Heart left ventricle (tissue), 16 donors: Measurements from ENCODE around the gene ESYT2. TPM values are rescaled to one million over a fixed set of nuclear protein-coding genes. Genes with fewer than 3 reads are reported as not detected.

Experiments used
- ATAC-seq, 4 donors: fragments of 200-7000 bp; cut with Tn5 transposase; one replicate each; pipeline ENCODE4 v1.9.1; 2020 to 2022; ENCODE audit warnings: moderate library complexity in 4 of 4, mild to moderate bottlenecking in 3 of 4, moderate number of reproducible peaks in 1 of 4
- DNase-seq, 5 donors: peaks; one replicate each; pipeline ENCODE4 v3.0.0-alpha.2; 2020
- H3K27ac ChIP-seq, 12 donors: fragments of 200-600 bp; sonication (generic) in 4 of 12; one replicate each; pipeline versions ENCODE4 v1.5.0 to v1.8.0; 2016 to 2022; ENCODE audit warnings: mild to moderate bottlenecking in 2 of 12
- H3K27me3 ChIP-seq, 9 donors: fragments of 200-600 bp; sonication (generic) in 2 of 9; one replicate each; pipeline versions ENCODE4 v1.5.1 to v1.8.0; 2016 to 2022; ENCODE audit warnings: mild to moderate bottlenecking in 3 of 9
- H3K36me3 ChIP-seq, 9 donors: fragments of 200-600 bp; sonication (generic) in 2 of 9; one replicate each; pipeline versions ENCODE4 v1.5.0 to v1.8.0; 2018 to 2022; ENCODE audit warnings: mild to moderate bottlenecking in 2 of 9
- H3K4me1 ChIP-seq, 12 donors: fragments of 200-600 bp; sonication (generic) in 4 of 12; one replicate each; pipeline versions ENCODE4 v1.5.0 to v1.8.0; 2016 to 2022; ENCODE audit warnings: mild to moderate bottlenecking in 3 of 12
- H3K4me3 ChIP-seq, 12 donors: fragments of 200-600 bp; sonication (generic) in 4 of 12; one replicate each; pipeline versions ENCODE4 v1.5.0 to v1.8.0; 2017 to 2022; ENCODE audit warnings: mild to moderate bottlenecking in 9 of 12, moderate library complexity in 4 of 12
- H3K9me3 ChIP-seq, 12 donors: fragments of 200-600 bp; sonication (generic) in 4 of 12; one replicate each; pipeline versions ENCODE4 v1.5.0 to v1.8.0; 2016 to 2022; ENCODE audit warnings: mild to moderate bottlenecking in 1 of 12
- POLR2A ChIP-seq, 2 donors: fragments of 450-650 bp; IDR thresholded peaks; one replicate each; pipeline ENCODE4 v1.6.1; 2017; ENCODE audit warnings: antibody characterized with exemption in 2 of 2, mild to moderate bottlenecking in 2 of 2, moderate library complexity in 2 of 2
- whole genome bisulfite sequencing, 4 donors: extraction: QIAGEN DNeasy Blood & Tissue Kit in 2 of 4; methylation state at CpG; one replicate each; pipeline versions ENCODE4 v1.1.5 to v1.1.7; 2013 to 2018; 5-methylcytosine and 5-hydroxymethylcytosine counted together
- intact Hi-C, 10 donors: fragments of 100-400 bp; cut with DNase I; formaldehyde crosslinking; loops; one replicate each; pipeline versions ENCODE4 v1.11.1 to v1.14.2; 2022
- polyA plus RNA-seq, 2 donors: library from polyadenylated mRNA; stranded (reverse); fragments of 200-250 nt; gene quantifications; one replicate each; pipeline ENCODE4 v1.2.3, GENCODE V29; 2013
- total RNA-seq, 9 donors: library from RNA; depleted of rRNA in 2 of 9; stranded (reverse); fragments of >200 nt in 2 of 9; fragmentation: NEBNext Ultra II Directional in 3 of 9; extraction: Animal tissue kit (Norgen Biotek cat#: 25700) in 3 of 9; gene quantifications; one replicate each; pipeline versions ENCODE4 v1.1.0 to v1.2.4, GENCODE V29; 2016 to 2023
- TF ChIP-seq, protein P1 (sequence below), 12 donors: fragments of 200-600 bp; sonication (generic) in 4 of 12; IDR thresholded peaks; one replicate each; pipeline versions ENCODE4 v1.5.0 to v1.8.0; 2018 to 2022; ENCODE audit warnings: antibody characterized with exemption in 12 of 12, mild to moderate bottlenecking in 5 of 12
- donor health status: ischemic (EF 13 %, LVEDD 7.1; RV severe dilation, severe dysfunction).
- donor health status: healthy with polysubstance abuse.
- donor health status: DM: no; HTN: yes; CAD: no.
- donor health status: DM: no; HTN: no; CAD: no.
- donor health status: ischemic (EF 25% LVEDD 6.9; RV normal size, moderate dysfunction).
- donor health status: ischemic (EF 25% LVEDD 5.7; RV mildly dilated, moderate dysfunction).
- donor health status: healthy.
- donor health status: DM: yes; HTN: yes; CAD: no.
- donor health status: ischemic (EF 35%, LVEDD 5.7; RV mildly dilated, moderate dysfunction).
- donor health status: nonischemic (EF 11% LVEDD 7.7; RV severe dilation, severe dysfunction).
- donor health status: DM: yes; HTN: yes; CAD: no.
- donor health status: PGD.
- donor health status: ischemic (EF 29% LVEDD 5.4; RV normal size, mild dysfunction).
- donor health status: nonischemic (EF 23%, LVEDD 6.1; RV moderate dilation, normal function).

Gene ESYT2
- total and polyA plus RNA-seq, 11 donors: 16.2 to 91.8 (median 49.8) TPM

DNA sequence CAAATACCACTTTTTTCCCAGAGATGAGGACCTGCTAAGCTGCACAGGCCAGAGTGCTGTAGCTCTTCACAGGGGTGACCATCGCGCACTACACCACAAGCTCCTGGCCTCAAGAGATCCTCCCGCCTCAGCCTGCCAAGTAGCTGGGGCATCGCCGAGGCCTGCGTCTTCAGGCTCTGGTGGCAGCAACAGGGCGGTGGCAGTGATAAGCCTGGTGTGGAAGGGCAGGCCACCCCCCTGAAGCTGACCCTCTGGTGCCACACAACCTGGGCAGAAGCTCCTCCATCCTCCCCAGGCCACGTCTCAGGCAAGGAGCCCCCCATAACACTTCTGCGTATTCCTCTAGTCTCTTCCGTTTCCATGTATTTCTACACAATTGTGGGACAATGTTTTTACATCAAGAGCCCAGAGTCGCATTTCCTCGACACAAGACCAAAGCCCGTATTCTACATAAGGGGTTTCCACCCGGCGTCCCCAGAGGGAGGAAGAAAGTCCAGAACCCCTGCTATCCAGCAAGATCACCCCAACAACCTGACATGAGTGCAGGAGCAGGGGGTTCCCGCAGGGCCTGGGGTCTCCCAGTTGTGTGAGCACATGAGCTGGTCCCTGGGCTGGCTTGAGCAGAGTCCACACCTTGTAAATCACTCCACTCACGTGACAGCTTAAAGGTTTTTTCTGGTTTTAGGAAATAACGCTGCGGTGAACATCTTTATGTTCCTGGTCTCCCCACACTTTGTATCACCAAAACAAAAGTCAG is 87.1 kb downstream of the ESYT2 start:
- TF ChIP-seq, protein P1, sequence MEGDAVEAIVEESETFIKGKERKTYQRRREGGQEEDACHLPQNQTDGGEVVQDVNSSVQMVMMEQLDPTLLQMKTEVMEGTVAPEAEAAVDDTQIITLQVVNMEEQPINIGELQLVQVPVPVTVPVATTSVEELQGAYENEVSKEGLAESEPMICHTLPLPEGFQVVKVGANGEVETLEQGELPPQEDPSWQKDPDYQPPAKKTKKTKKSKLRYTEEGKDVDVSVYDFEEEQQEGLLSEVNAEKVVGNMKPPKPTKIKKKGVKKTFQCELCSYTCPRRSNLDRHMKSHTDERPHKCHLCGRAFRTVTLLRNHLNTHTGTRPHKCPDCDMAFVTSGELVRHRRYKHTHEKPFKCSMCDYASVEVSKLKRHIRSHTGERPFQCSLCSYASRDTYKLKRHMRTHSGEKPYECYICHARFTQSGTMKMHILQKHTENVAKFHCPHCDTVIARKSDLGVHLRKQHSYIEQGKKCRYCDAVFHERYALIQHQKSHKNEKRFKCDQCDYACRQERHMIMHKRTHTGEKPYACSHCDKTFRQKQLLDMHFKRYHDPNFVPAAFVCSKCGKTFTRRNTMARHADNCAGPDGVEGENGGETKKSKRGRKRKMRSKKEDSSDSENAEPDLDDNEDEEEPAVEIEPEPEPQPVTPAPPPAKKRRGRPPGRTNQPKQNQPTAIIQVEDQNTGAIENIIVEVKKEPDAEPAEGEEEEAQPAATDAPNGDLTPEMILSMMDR (IDR thresholded peaks at IDR 0.05): no peak
- TF ChIP-seq POLR2A (IDR thresholded peaks at IDR 0.05): no peak
- no peaks in the 10 kb centered on the region for H3K9me3 ChIP-seq
- ATAC-seq (no peak), DNase-seq (no peak)
- H3K27me3 ChIP-seq: no peaks in the 10 kb centered on the region
- H3K4me3 ChIP-seq: no peak overlapping the region
- peaks cover 4 to 100% (median 97%) of the 10 kb centered on the region in 9 donors for H3K36me3 ChIP-seq
- 91 to 96% (median 95%) methylated on average over 16 to 19 of the region's 19 CpGs for WGBS, 4 donors
- intact Hi-C loops: no loop called here
- peaks cover 0 to 16% (median 0%) of the 10 kb centered on the region in 12 donors for H3K4me1 ChIP-seq
- H3K27ac ChIP-seq: peak overlapping the region in 1 of 12 donors; percentile 75

DNA sequence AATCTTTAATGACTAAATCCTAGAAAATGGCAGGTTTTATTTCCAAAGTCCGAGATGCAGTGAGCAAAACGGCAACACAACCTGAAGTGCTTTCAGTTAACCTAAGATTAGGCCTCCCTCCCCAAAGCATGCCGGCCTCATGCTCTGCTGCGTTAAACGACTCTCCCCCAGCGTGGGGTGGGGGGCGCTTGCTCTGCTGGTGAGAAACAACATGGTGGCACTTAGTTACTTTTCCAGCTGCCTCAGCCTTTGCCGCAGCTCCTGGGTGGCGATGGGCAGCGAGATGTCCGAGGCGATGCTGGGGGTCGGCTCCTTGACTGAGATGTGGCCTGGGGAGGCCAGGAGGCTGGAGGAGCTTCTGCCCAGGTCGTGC is 88.0 kb downstream of the ESYT2 start:
- 90 to 92% (median 91%) methylated on average over 14 of the region's 14 CpGs for WGBS, 4 donors
- no peaks in the 10 kb centered on the region for H3K27me3 ChIP-seq
- H3K9me3 ChIP-seq: no peaks in the 10 kb centered on the region
- intact Hi-C loops: no loop called here
- peak overlapping the region in 2 of 12 donors; percentile 16 to 75 for H3K27ac ChIP-seq
- TF ChIP-seq, protein P1 (IDR thresholded peaks at IDR 0.05): no peak
- no peak for TF ChIP-seq POLR2A (IDR thresholded peaks at IDR 0.05)
- H3K4me3 ChIP-seq: no peak overlapping the region
- H3K4me1 ChIP-seq: peaks cover 0 to 16% (median 0%) of the 10 kb centered on the region in 12 donors
- peak in 1 of 4 donors; percentile 11 for ATAC-seq
- no peak for DNase-seq
- peaks cover 4 to 100% (median 97%) of the 10 kb centered on the region in 9 donors for H3K36me3 ChIP-seq

DNA sequence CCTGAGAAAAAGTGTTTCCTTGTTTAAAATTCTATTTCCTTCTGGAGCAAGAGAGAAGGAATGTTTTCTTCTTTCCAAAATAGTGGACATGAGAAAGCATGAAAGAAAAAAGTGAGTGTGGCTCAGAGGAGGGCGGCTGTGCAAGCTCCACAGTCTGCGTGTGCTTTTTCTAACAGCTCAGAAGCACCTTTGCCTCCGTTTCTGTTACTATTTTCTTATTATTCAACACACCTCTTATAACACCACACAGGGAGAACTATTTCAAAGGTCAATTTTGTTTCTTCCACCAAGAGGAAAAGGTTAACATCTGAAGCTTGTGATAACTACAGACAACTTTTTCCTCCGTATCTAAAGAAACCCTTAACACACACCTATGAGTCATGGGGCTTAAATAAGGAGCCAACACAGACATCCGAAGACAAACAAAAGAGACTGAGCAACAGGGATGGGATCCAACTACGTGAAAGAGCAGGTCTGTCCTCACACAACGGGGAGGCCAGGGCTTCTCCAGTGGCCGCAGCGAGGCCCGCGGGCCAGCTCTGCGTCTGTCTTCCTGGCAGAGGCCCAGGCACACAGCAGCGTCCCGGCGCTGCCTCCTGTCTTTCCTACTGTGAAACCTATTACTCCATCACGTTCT is 88.5 kb downstream of the ESYT2 start:
- ATAC-seq (peak in 3 of 4 donors; percentile 71 to 74 (median 74)), DNase-seq (peak in 2 of 5 donors; percentile 32 to 62)
- peak overlapping the region in 3 of 12 donors; percentile 8 to 75 (median 16) for H3K27ac ChIP-seq

More for the DNA sequence above, 88.5 kb downstream of the ESYT2 start:
- no peaks in the 10 kb centered on the region for H3K27me3 ChIP-seq
- no peaks in the 10 kb centered on the region for H3K9me3 ChIP-seq
- no peak for TF ChIP-seq POLR2A (IDR thresholded peaks at IDR 0.05)
- TF ChIP-seq, protein P1 (IDR thresholded peaks at IDR 0.05): no peak
- peaks cover 4 to 100% (median 97%) of the 10 kb centered on the region in 9 donors for H3K36me3 ChIP-seq
- peaks cover 0 to 16% (median 0%) of the 10 kb centered on the region in 12 donors for H3K4me1 ChIP-seq
- WGBS, 4 donors: 78 to 85% (median 84%) methylated on average over 16 of the region's 16 CpGs
- intact Hi-C loops: no loop called here
- no peak overlapping the region for H3K4me3 ChIP-seq
